H1 (cell line): ENCODE data around the gene SEMA3G. TPM values are rescaled to one million over a fixed set of nuclear protein-coding genes. Genes with fewer than 3 reads are reported as not detected.

Experiments
- CTCF ChIA-PET: fragments of 300-600 bp; sonication (Branson Sonifier 250); formaldehyde crosslinking; loops from one replicate; lab custom pipeline; 2021; ENCODE audit not compliant: partially characterized antibody; lab: Charles Lee
- POLR2A ChIA-PET: fragments of 300-600 bp; sonication (Branson Sonifier 250); formaldehyde crosslinking; loops from one replicate; lab custom pipeline; 2021; ENCODE audit warnings: inconsistent platforms; ENCODE audit not compliant: partially characterized antibody; lab: Charles Lee
- DNase-seq, 2 experiments: peaks; one replicate each; pipeline versions ENCODE4 v3.0.0 to v3.0.0-alpha.2; 2010 to 2022; ENCODE audit warnings: low spot score in 2 of 2, low read depth in 1 of 2, mixed read lengths in 1 of 2
- FAIRE-seq: peaks from 2 replicates; lab custom pipeline; 2011; peaks lifted over from hg19 to GRCh38; lab: Jason Lieb, UNC
- H2AFZ ChIP-seq: 2 replicates; pipeline ENCODE4 v1.8.1; 2012; ENCODE audit warnings: low read length, inconsistent platforms
- H2AK5ac ChIP-seq: 2 replicates; pipeline ENCODE4 v1.6.1; 2013; ENCODE audit warnings: low read depth, low read length
- H2BK120ac ChIP-seq: replicated peaks from 2 replicates; pipeline ENCODE3; 2013; ENCODE audit warnings: low read depth, low read length, inconsistent platforms
- H2BK12ac ChIP-seq: 2 replicates; pipeline ENCODE4 v1.6.1; 2013; ENCODE audit warnings: low read depth, low read length
- H2BK15ac ChIP-seq: 2 replicates; pipeline ENCODE4 v1.6.1; 2013; ENCODE audit warnings: low read length
- H2BK20ac ChIP-seq: 2 replicates; pipeline ENCODE4 v1.6.1; 2013; ENCODE audit warnings: low read length
- H2BK5ac ChIP-seq: 2 replicates; pipeline ENCODE4 v1.6.1; 2013; ENCODE audit warnings: low read depth, low read length
- H3K14ac ChIP-seq: 2 replicates; pipeline ENCODE4 v1.6.1; 2013; ENCODE audit warnings: inconsistent platforms; ENCODE audit not compliant: insufficient read length
- H3K18ac ChIP-seq: 2 replicates; pipeline ENCODE4 v1.6.1; 2013; ENCODE audit warnings: low read length; ENCODE audit errors: extremely low read depth
- H3K23ac ChIP-seq: 2 replicates; pipeline ENCODE4 v1.6.1; 2013; ENCODE audit warnings: inconsistent platforms; ENCODE audit not compliant: insufficient read length
- H3K23me2 ChIP-seq: 2 replicates; pipeline ENCODE4 v1.6.1; 2013; ENCODE audit warnings: low read depth, low read length
- H3K27ac ChIP-seq: 2 replicates; pipeline ENCODE4 v1.6.1; 2011; ENCODE audit warnings: low read depth, low read length, inconsistent platforms
- H3K27me3 ChIP-seq, 4 experiments: replicated peaks in 1 of 4; 1 replicate in 1 of 4; 2 replicates in 3 of 4; pipeline versions ENCODE4 v1.6.1 to v1.8.1; 2011 to 2013; ENCODE audit warnings: low read length in 3 of 4, mild to moderate bottlenecking in 3 of 4, inconsistent platforms in 2 of 4, mixed read lengths in 2 of 4, moderate library complexity in 1 of 4; ENCODE audit not compliant: control insufficient read depth in 3 of 4, insufficient read depth in 3 of 4; ENCODE audit errors: extremely low read depth in 1 of 4
- H3K36me3 ChIP-seq, 4 experiments: 2 replicates each; pipeline versions ENCODE4 v1.6.1 to v1.8.1; 2011 to 2013; ENCODE audit warnings: mild to moderate bottlenecking in 4 of 4, low read length in 3 of 4, moderate library complexity in 2 of 4, control low read depth in 1 of 4, inconsistent platforms in 1 of 4; ENCODE audit not compliant: insufficient read depth in 4 of 4, control insufficient read depth in 2 of 4
- H3K4ac ChIP-seq: replicated peaks from 2 replicates; pipeline ENCODE3; 2013; ENCODE audit warnings: low read length, low read depth, mixed read lengths, inconsistent platforms; ENCODE audit not compliant: insufficient read length
- H3K4me1 ChIP-seq, 4 experiments: replicated peaks in 1 of 4; 1 replicate in 1 of 4; 2 replicates in 3 of 4; pipeline versions ENCODE4 v1.6.1 to v1.8.1; 2011 to 2013; ENCODE audit warnings: low read length in 3 of 4, inconsistent platforms in 2 of 4, mixed read lengths in 1 of 4; ENCODE audit not compliant: insufficient read depth in 4 of 4, control insufficient read depth in 3 of 4
- H3K4me2 ChIP-seq, 2 experiments: 2 replicates each; pipeline versions ENCODE4 v1.6.1 to v1.8.1; 2011 to 2013; ENCODE audit warnings: low read depth in 2 of 2, low read length in 2 of 2, control low read depth in 1 of 2, inconsistent platforms in 1 of 2, mild to moderate bottlenecking in 1 of 2; ENCODE audit not compliant: insufficient read depth in 1 of 2
- H3K4me3 ChIP-seq, 4 experiments: fragments of 200-600, 300-600 bp in 1 of 4; sonication (generic), shearing (Covaris generic), sonication (Bioruptor Twin) in 1 of 4; 2 replicates each; pipeline versions ENCODE4 v1.5.1 to v1.8.1; 2011 to 2016; ENCODE audit warnings: low read length in 4 of 4, low read depth in 3 of 4, control low read depth in 2 of 4, inconsistent platforms in 2 of 4, mild to moderate bottlenecking in 2 of 4, mixed read lengths in 1 of 4, moderate library complexity in 1 of 4; ENCODE audit not compliant: insufficient read depth in 2 of 4; ENCODE audit errors: extremely low read depth in 1 of 4
- H3K56ac ChIP-seq: replicated peaks from 2 replicates; pipeline ENCODE3; 2013; ENCODE audit warnings: low read depth, mild to moderate bottlenecking, mixed read lengths, low read length, inconsistent platforms; ENCODE audit not compliant: insufficient read length
- H3K79me1 ChIP-seq: 2 replicates; pipeline ENCODE4 v1.6.1; 2013; ENCODE audit warnings: low read depth, low read length, control low read depth
- H3K79me2 ChIP-seq, 2 experiments: 2 replicates each; pipeline versions ENCODE4 v1.6.1 to v1.8.1; 2012 to 2013; ENCODE audit warnings: low read length in 2 of 2, mild to moderate bottlenecking in 2 of 2, inconsistent platforms in 1 of 2; ENCODE audit not compliant: insufficient read depth in 2 of 2, control insufficient read depth in 1 of 2
- H3K9ac ChIP-seq, 4 experiments: replicated peaks in 1 of 4; 1 replicate in 1 of 4; 2 replicates in 3 of 4; pipeline versions ENCODE4 v1.6.1 to v1.8.1; 2011 to 2013; ENCODE audit warnings: low read depth in 3 of 4, low read length in 3 of 4, control low read depth in 2 of 4, mild to moderate bottlenecking in 2 of 4, moderate library complexity in 2 of 4, inconsistent platforms in 1 of 4; ENCODE audit errors: extremely low read depth in 1 of 4
- H3K9me3 ChIP-seq, 2 experiments: 2 replicates each; pipeline versions ENCODE4 v1.6.1 to v1.8.1; 2012 to 2013; ENCODE audit warnings: mild to moderate bottlenecking in 2 of 2, moderate library complexity in 2 of 2, control low read depth in 1 of 2, inconsistent platforms in 1 of 2, low read depth in 1 of 2, low read length in 1 of 2, mixed read lengths in 1 of 2; ENCODE audit not compliant: insufficient read depth in 2 of 2
- H4K20me1 ChIP-seq, 2 experiments: replicated peaks in 1 of 2; 2 replicates each; pipeline versions ENCODE3 to v1.8.1; 2011 to 2013; ENCODE audit warnings: inconsistent platforms in 2 of 2, low read length in 2 of 2, mild to moderate bottlenecking in 1 of 2; ENCODE audit not compliant: insufficient read depth in 2 of 2, control insufficient read depth in 1 of 2
- H4K5ac ChIP-seq: 2 replicates; pipeline ENCODE4 v1.6.1; 2013; ENCODE audit warnings: low read length, low read depth, mixed read lengths, inconsistent platforms; ENCODE audit not compliant: insufficient read length
- H4K8ac ChIP-seq: 2 replicates; pipeline ENCODE4 v1.8.0; 2013; ENCODE audit warnings: mild to moderate bottlenecking, moderate library complexity, low read length, inconsistent platforms; ENCODE audit not compliant: insufficient read depth; ENCODE audit errors: extremely low read depth
- H4K91ac ChIP-seq: replicated peaks from 2 replicates; pipeline ENCODE3; 2013; ENCODE audit warnings: low read length, mixed read lengths, inconsistent platforms; ENCODE audit not compliant: insufficient read length
- CTBP2 ChIP-seq: IDR thresholded peaks from 2 replicates; pipeline ENCODE4 v1.7.0; 2011; ENCODE audit warnings: borderline replicate concordance, mild to moderate bottlenecking, moderate library complexity, mixed read lengths, low read length; ENCODE audit not compliant: insufficient read depth, insufficient read length
- JUND ChIP-seq: IDR thresholded peaks from 2 replicates; pipeline ENCODE4 v1.6.1; 2011; ENCODE audit warnings: mild to moderate bottlenecking, improper control_type of control experiment, low read length
- MAX ChIP-seq: IDR thresholded peaks from 2 replicates; pipeline ENCODE4 v1.6.1; 2012; ENCODE audit warnings: inconsistent platforms
- POLR2A ChIP-seq, 2 experiments: IDR thresholded peaks; 1 replicate in 1 of 2; 2 replicates in 1 of 2; pipeline ENCODE4 v1.6.1; 2011; ENCODE audit warnings: low read depth in 2 of 2, low read length in 2 of 2, mild to moderate bottlenecking in 2 of 2; ENCODE audit errors: control extremely low read depth in 1 of 2
- RAD21 ChIP-seq, 2 experiments: IDR thresholded peaks in 1 of 2; conservative IDR thresholded peaks in 1 of 2; 2 replicates each; pipeline ENCODE4 v1.6.1; 2011; ENCODE audit warnings: low read depth in 2 of 2, low read length in 2 of 2, improper control_type of control experiment in 1 of 2, inconsistent platforms in 1 of 2, mild to moderate bottlenecking in 1 of 2, moderate library complexity in 1 of 2
- SRF ChIP-seq: IDR thresholded peaks from 2 replicates; pipeline ENCODE4 v1.6.1; 2011; ENCODE audit warnings: mild to moderate bottlenecking, low read depth, low read length, moderate library complexity
- WGBS, 2 experiments: shearing (Covaris generic) in 1 of 2; methylation state at CpG; one replicate each; pipeline versions ENCODE4 v1.1.6 to v1.1.7; 2013 to 2015; ENCODE audit warnings: low lambda C conversion rate in 2 of 2, mixed read lengths in 2 of 2, inconsistent platforms in 1 of 2, low coverage in 1 of 2, missing lambda C conversion rate in 1 of 2; ENCODE audit not compliant: insufficient replicate concordance in 2 of 2, insufficient coverage in 1 of 2, insufficient read length in 1 of 2; ENCODE audit errors: extremely low coverage in 1 of 2, missing lambda C conversion rate in 1 of 2; 5-methylcytosine and 5-hydroxymethylcytosine counted together
- polyA plus RNA-seq, 7 experiments: library from polyadenylated mRNA; depleted of rRNA in 3 of 7; stranded (reverse) in 5 of 7; unstranded in 2 of 7; fragments of >200 nt in 5 of 7; fragments of 200-250 nt in 2 of 7; gene quantifications; 1 replicate in 5 of 7; 2 replicates in 1 of 7; 4 replicates in 1 of 7; pipeline versions ENCODE4 v1.2.1 to v1.2.3, GENCODE V29; 2011 to 2013; ENCODE audit warnings: missing spikeins in 2 of 7, mixed read lengths in 2 of 7
- total RNA-seq: library from RNA; stranded (reverse); fragmentation: NEBNext Ultra II Directional; extraction: Animal tissue kit (Norgen Biotek cat#: 25700); gene quantifications from 2 replicates; pipeline ENCODE4 v1.2.1, GENCODE V29; 2021

Gene SEMA3G
- total and polyA plus RNA-seq, 2 of the 8 experiments (the other 6 are each of a cell fraction or from before 2014, with no cell fraction given) = 0.95 to 1.5 TPM

- POLR2A ChIA-PET = interaction anchor here (1.2 kb wide), 1 partner anchor 9 kb away, joined by 5 read pairs; no protein-coding TSS in a partner anchor
- Histone ChIP-seq H2AFZ (no peak overlapping the region), H2BK120ac (no peak overlapping the region), H4K91ac (no peak overlapping the region), H2BK20ac (no peak overlapping the region), H3K27ac (no peak overlapping the region), H4K20me1 (peaks cover 0 to 15% of the 10 kb centered on the region in 2 experiments), H3K56ac (no peak overlapping the region), H2BK12ac (no peak overlapping the region), H3K4ac (no peak overlapping the region), H3K23me2 (no peaks in the 10 kb centered on the region), H3K9me3 (no peaks in the 10 kb centered on the region), H3K79me1 (peaks cover 2% of the 10 kb centered on the region; the same call in 1 of the 2 replicates), H3K14ac (no peak overlapping the region), H3K27me3 (no peaks in the 10 kb centered on the region), H3K18ac (no peak overlapping the region), H3K23ac (no peak overlapping the region), H4K8ac (no peak overlapping the region), H3K36me3 (peaks cover 38 to 66% (median 52%) of the 10 kb centered on the region in 4 experiments), H3K9ac (no peak overlapping the region), H2BK5ac (no peak overlapping the region), H3K4me2 (no peak overlapping the region), H2AK5ac (no peak overlapping the region), H3K79me2 (no peaks in the 10 kb centered on the region), H3K4me1 (no peaks in the 10 kb centered on the region), H4K5ac (no peak overlapping the region), H2BK15ac (no peak overlapping the region), H3K4me3 (no peak overlapping the region)
- CTCF ChIA-PET = interaction anchor here (0.7 to 1.9 kb wide), 7 partner anchors 8 to 80 kb away, joined by 3 to 13 read pairs (median 3); no protein-coding TSS in a partner anchor
- 94% methylated on average over 16 of the region's 16 CpGs; no CpG with 5 or more reads in 1 of the 2 experiments for WGBS, 2 experiments
- no peak for TF ChIP-seq JUND
- no peak for TF ChIP-seq SRF
- no peak for TF ChIP-seq CTBP2
- TF ChIP-seq POLR2A (IDR thresholded peaks at IDR 0.05; ENCODE audit: control extremely low read depth in 1 of 2, low read depth in 2 of 2, low read length in 2 of 2) = no peak
- TF ChIP-seq RAD21 (IDR thresholded peaks at IDR 0.05 in 1 of 2, conservative IDR thresholded peaks at IDR 0.05 in 1 of 2; ENCODE audit: low read depth in 2 of 2, low read length in 2 of 2) = no peak
- TF ChIP-seq MAX = no peak
- DNase-seq (no peak), FAIRE-seq (no peak)
These were observed 35.1 kb upstream of the SEMA3G start for GRCh38 chr3:52479877-52480575.
